Bone marrow (tissue), 2 donors: ENCODE results near the gene DIDO1.
A peak's percentile ranks its signal among the peaks of the same experiment; 100 is the strongest.
"Not testable (repeated sequence)": the region's sequence is repeated elsewhere in the genome, so short reads cannot be mapped to it uniquely, and the experiment has no call there.

ENCODE experiments used
- DNase-seq, 2 donors: peaks; one replicate each; lab custom pipeline; 2025; lab: John Stamatoyannopoulos, UW

DIDO1 gene

GRCh38 chr20:62879275-62880146 is 46.8 kb downstream of the DIDO1 start:
- no peak for DNase-seq

- DNase-seq, result no peak
Measured at GRCh38 chr20:62878244-62879038, 47.9 kb downstream of the DIDO1 start.

GRCh38 chr20:62876902-62877816 is 49.1 kb downstream of the DIDO1 start:
- DNase-seq, result no peak

- no peak for DNase-seq
Measured at GRCh38 chr20:62876501-62876901, 49.8 kb downstream of the DIDO1 start.

- no peak for DNase-seq
Measured at GRCh38 chr20:62875419-62876361, 50.6 kb downstream of the DIDO1 start.

GRCh38 chr20:62874964-62875344 is 51.4 kb downstream of the DIDO1 start:
- no peak for DNase-seq

- not testable (repeated sequence) for DNase-seq
Measured at GRCh38 chr20:62873681-62874031, 52.6 kb downstream of the DIDO1 start.

- no peak for DNase-seq
Measured at GRCh38 chr20:62873280-62873679, 53.0 kb downstream of the DIDO1 start.

GRCh38 chr20:62872862-62873261 is 53.4 kb downstream of the DIDO1 start:
- DNase-seq, result no peak

GRCh38 chr20:62872184-62872847 is 54.0 kb downstream of the DIDO1 start:
- no peak for DNase-seq

- no peak for DNase-seq
Measured at GRCh38 chr20:62864207-62864606, 62.1 kb downstream of the DIDO1 start.

GRCh38 chr20:62861726-62862336 is 64.5 kb downstream of the DIDO1 start, which contains the start of gene TCFL5:
TSS of gene TCFL5 (minus strand) at chr20:62861822. CDS start at chr20:62861670, 152 bp downstream.
- DNase-seq, result peak; percentile 43 to 97

- DNase-seq, result no peak
Measured at GRCh38 chr20:62860924-62861691, 65.2 kb downstream of the DIDO1 start.

GRCh38 chr20:62860391-62860923 is 65.8 kb downstream of the DIDO1 start:
- DNase-seq, result no peak

- no peak for DNase-seq
Measured at GRCh38 chr20:62859721-62860120, 66.6 kb downstream of the DIDO1 start.

GRCh38 chr20:62858058-62858830 is 68.1 kb downstream of the DIDO1 start:
- no peak for DNase-seq

GRCh38 chr20:62856931-62857619 is 69.2 kb downstream of the DIDO1 start:
- DNase-seq, result no peak
